ENCODE measurements around the gene CD164L2.

Gene CD164L2

GRCh38 chr1:27331426-27331825, 51.7 kb downstream of the CD164L2 start:
- peak overlapping the region; percentile 54 for H3K27ac ChIP-seq
- H3K4me1 ChIP-seq (ENCODE audit: control insufficient read depth in 1 of 2, insufficient read depth in 1 of 2, low read depth in 1 of 2, low read length in 1 of 2), result peaks cover 0 to 11% of the 10 kb centered on the region in 2 experiments
- peaks cover 78% of the 10 kb centered on the region for H3K36me3 ChIP-seq
- TF ChIP-seq CTCF (IDR thresholded peaks at IDR 0.05), result no peak
- no peaks in the 10 kb centered on the region for H3K27me3 ChIP-seq
- no peak overlapping the region for H3K4me3 ChIP-seq (ENCODE audit: low read depth in 1 of 2, low read length in 1 of 2)
- H3K9me3 ChIP-seq, result no peaks in the 10 kb centered on the region

GRCh38 chr1:27330786-27331185, 52.3 kb downstream of the CD164L2 start:
- H3K4me1 ChIP-seq (ENCODE audit: control insufficient read depth in 1 of 2, insufficient read depth in 1 of 2, low read depth in 1 of 2, low read length in 1 of 2), result peaks cover 0 to 13% of the 10 kb centered on the region in 2 experiments
- no peak for TF ChIP-seq CTCF (IDR thresholded peaks at IDR 0.05)
- peaks cover 75% of the 10 kb centered on the region for H3K36me3 ChIP-seq
- H3K27ac ChIP-seq, result no peak overlapping the region
- no peak overlapping the region for H3K4me3 ChIP-seq (ENCODE audit: low read depth in 1 of 2, low read length in 1 of 2)
- no peaks in the 10 kb centered on the region for H3K27me3 ChIP-seq
- no peaks in the 10 kb centered on the region for H3K9me3 ChIP-seq
